Testis (tissue), 2 donors: ENCODE data around the gene ABRACL.

Experiments
- POLR2A ChIP-seq: fragments of 450-650 bp; IDR thresholded peaks from one replicate; pipeline ENCODE4 v1.6.1; 2017; ENCODE audit warnings: antibody characterized with exemption, mild to moderate bottlenecking, moderate library complexity
- TF ChIP-seq, protein P1 (sequence below), 3 experiments: fragments of 450-650 bp in 2 of 3; fragments of 200-600 bp in 1 of 3; sonication (generic) in 1 of 3; IDR thresholded peaks; one replicate each; pipeline ENCODE4 v1.5.1; 2016 to 2019; ENCODE audit warnings: antibody characterized with exemption in 3 of 3, mild to moderate bottlenecking in 2 of 3, moderate library complexity in 1 of 3

DNA sequence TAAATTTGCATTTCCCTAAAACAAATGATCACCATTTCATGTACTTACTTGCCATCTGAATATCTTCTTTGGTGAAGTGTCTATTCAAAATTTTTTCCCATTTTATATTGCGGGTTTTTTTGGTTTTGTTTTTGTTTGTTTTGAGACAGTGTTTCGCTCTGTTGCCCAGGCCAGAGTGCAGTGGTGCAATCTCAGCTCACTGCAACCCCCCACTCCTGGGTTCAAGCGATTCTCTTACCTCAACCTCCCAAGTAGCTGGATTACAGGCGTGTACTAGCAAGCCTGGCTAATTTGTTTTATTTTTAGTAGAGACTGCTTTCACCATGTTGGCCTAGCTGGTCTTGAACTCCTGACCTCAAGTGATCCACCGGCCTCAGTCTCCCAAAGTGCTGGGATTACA is 31.4 kb upstream of the ABRACL start:
- TF ChIP-seq, protein P1, sequence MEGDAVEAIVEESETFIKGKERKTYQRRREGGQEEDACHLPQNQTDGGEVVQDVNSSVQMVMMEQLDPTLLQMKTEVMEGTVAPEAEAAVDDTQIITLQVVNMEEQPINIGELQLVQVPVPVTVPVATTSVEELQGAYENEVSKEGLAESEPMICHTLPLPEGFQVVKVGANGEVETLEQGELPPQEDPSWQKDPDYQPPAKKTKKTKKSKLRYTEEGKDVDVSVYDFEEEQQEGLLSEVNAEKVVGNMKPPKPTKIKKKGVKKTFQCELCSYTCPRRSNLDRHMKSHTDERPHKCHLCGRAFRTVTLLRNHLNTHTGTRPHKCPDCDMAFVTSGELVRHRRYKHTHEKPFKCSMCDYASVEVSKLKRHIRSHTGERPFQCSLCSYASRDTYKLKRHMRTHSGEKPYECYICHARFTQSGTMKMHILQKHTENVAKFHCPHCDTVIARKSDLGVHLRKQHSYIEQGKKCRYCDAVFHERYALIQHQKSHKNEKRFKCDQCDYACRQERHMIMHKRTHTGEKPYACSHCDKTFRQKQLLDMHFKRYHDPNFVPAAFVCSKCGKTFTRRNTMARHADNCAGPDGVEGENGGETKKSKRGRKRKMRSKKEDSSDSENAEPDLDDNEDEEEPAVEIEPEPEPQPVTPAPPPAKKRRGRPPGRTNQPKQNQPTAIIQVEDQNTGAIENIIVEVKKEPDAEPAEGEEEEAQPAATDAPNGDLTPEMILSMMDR (IDR thresholded peaks at IDR 0.05): no peak
- TF ChIP-seq POLR2A: no peak
